Measurements from ENCODE around the gene PTPRD.

- TF ChIP-seq, protein P1, sequence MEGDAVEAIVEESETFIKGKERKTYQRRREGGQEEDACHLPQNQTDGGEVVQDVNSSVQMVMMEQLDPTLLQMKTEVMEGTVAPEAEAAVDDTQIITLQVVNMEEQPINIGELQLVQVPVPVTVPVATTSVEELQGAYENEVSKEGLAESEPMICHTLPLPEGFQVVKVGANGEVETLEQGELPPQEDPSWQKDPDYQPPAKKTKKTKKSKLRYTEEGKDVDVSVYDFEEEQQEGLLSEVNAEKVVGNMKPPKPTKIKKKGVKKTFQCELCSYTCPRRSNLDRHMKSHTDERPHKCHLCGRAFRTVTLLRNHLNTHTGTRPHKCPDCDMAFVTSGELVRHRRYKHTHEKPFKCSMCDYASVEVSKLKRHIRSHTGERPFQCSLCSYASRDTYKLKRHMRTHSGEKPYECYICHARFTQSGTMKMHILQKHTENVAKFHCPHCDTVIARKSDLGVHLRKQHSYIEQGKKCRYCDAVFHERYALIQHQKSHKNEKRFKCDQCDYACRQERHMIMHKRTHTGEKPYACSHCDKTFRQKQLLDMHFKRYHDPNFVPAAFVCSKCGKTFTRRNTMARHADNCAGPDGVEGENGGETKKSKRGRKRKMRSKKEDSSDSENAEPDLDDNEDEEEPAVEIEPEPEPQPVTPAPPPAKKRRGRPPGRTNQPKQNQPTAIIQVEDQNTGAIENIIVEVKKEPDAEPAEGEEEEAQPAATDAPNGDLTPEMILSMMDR (IDR thresholded peaks at IDR 0.05): no peak
- TF ChIP-seq POLR2A (IDR thresholded peaks at IDR 0.05): no peak
These were observed 2250.6 kb downstream of the PTPRD start for GRCh38 chr9:8362250-8362649.
